Type B pancreatic cell (in vitro differentiated cells): ENCODE data around the gene EIF2B1. TPM values are rescaled to one million over a fixed set of nuclear protein-coding genes. Genes with fewer than 3 reads are reported as not detected.
"Not testable (repeated sequence)": the region's sequence is repeated elsewhere in the genome, so short reads cannot be mapped to it uniquely, and the experiment has no call there.

Experiments used
- DNase-seq: peaks from one replicate; pipeline ENCODE4 v3.0.0; 2021; ENCODE audit warnings: mixed read lengths; ENCODE audit not compliant: unreplicated experiment; ENCODE audit errors: extremely low spot score
- H3K27ac Mint-ChIP-seq: 2 replicates; pipeline ENCODE4 v1.8.0; 2021; ENCODE audit warnings: mild to moderate bottlenecking, mixed read lengths
- H3K27me3 Mint-ChIP-seq: 2 replicates; pipeline ENCODE4 v1.8.0; 2021; ENCODE audit warnings: mixed read lengths
- H3K36me3 Mint-ChIP-seq: 2 replicates; pipeline ENCODE4 v1.8.0; 2021; ENCODE audit warnings: mixed read lengths
- H3K4me1 Mint-ChIP-seq: one replicate; pipeline ENCODE4 v1.8.0; 2021; ENCODE audit warnings: mixed read lengths; ENCODE audit not compliant: unreplicated experiment
- H3K4me3 Mint-ChIP-seq: 2 replicates; pipeline ENCODE4 v1.8.0; 2021; ENCODE audit warnings: mild to moderate bottlenecking, mixed read lengths
- H3K9me3 Mint-ChIP-seq: 2 replicates; pipeline ENCODE4 v1.8.0; 2021; ENCODE audit warnings: mixed read lengths
- CTCF ChIP-seq: fragments of 200-600 bp; sonication (generic); conservative IDR thresholded peaks from 2 replicates; pipeline ENCODE4 v1.5.0; 2021; ENCODE audit warnings: antibody characterized with exemption, mild to moderate bottlenecking
- total RNA-seq: library from RNA; stranded (reverse); gene quantifications from 2 replicates; pipeline ENCODE4 v1.2.1, GENCODE V29; 2021; ENCODE audit warnings: low replicate concordance

EIF2B1 gene
- total RNA-seq, 1 donor from 2014 or later, result 49.9 TPM

- no peaks in the 10 kb centered on the region for H3K9me3 Mint-ChIP-seq
- no peaks in the 10 kb centered on the region for H3K36me3 Mint-ChIP-seq
- no peak overlapping the region for H3K27ac Mint-ChIP-seq
- H3K4me3 Mint-ChIP-seq, result no peak overlapping the region
- H3K4me1 Mint-ChIP-seq, result peaks cover 4% of the 10 kb centered on the region
- H3K27me3 Mint-ChIP-seq, result no peaks in the 10 kb centered on the region
- no peak for DNase-seq
- TF ChIP-seq CTCF, result no peak
These were observed 36.4 kb downstream of the EIF2B1 start for GRCh38 chr12:123597100-123597499.

GRCh38 chr12:123595729-123596128 is 37.8 kb downstream of the EIF2B1 start:
- Mint-ChIP-seq H3K4me3 (no peak overlapping the region), H3K27ac (no peak overlapping the region), H3K36me3 (no peaks in the 10 kb centered on the region), H3K4me1 (peaks cover 4% of the 10 kb centered on the region), H3K27me3 (no peaks in the 10 kb centered on the region), H3K9me3 (no peaks in the 10 kb centered on the region)
- no peak for DNase-seq
- TF ChIP-seq CTCF, result no peak

- H3K36me3 Mint-ChIP-seq, result peaks cover 5% of the 10 kb centered on the region
- TF ChIP-seq CTCF, result no peak
These were observed 41.6 kb downstream of the EIF2B1 start for GRCh38 chr12:123591702-123592481.

GRCh38 chr12:123580772-123581171 is 52.7 kb downstream of the EIF2B1 start:
- peaks cover 4% of the 10 kb centered on the region for H3K36me3 Mint-ChIP-seq
- H3K9me3 Mint-ChIP-seq, result no peaks in the 10 kb centered on the region
- no peak for DNase-seq
- H3K27ac Mint-ChIP-seq, result no peak overlapping the region
- peaks cover 18% of the 10 kb centered on the region for H3K4me1 Mint-ChIP-seq
- no peaks in the 10 kb centered on the region for H3K27me3 Mint-ChIP-seq
- H3K4me3 Mint-ChIP-seq, result no peak overlapping the region
- no peak for TF ChIP-seq CTCF

More at GRCh38 chr12:123591702-123592481, 41.6 kb downstream of the EIF2B1 start:
- Mint-ChIP-seq H3K27me3 (no peaks in the 10 kb centered on the region), H3K4me1 (peaks cover 10% of the 10 kb centered on the region), H3K27ac (no peak overlapping the region), H3K4me3 (no peak overlapping the region), H3K9me3 (no peaks in the 10 kb centered on the region)
- DNase-seq, result no peak

- not testable (repeated sequence) for H3K27me3 Mint-ChIP-seq, H3K27ac Mint-ChIP-seq, DNase-seq, H3K4me1 Mint-ChIP-seq, H3K4me3 Mint-ChIP-seq, H3K9me3 Mint-ChIP-seq, H3K36me3 Mint-ChIP-seq
These were observed 54.7 kb downstream of the EIF2B1 start for GRCh38 chr12:123578829-123579228.

- H3K27ac Mint-ChIP-seq, result no peak overlapping the region
These were observed 55.2 kb downstream of the EIF2B1 start for GRCh38 chr12:123578243-123578642.

More at GRCh38 chr12:123578243-123578642, 55.2 kb downstream of the EIF2B1 start:
- Mint-ChIP-seq H3K36me3 (peaks cover 4% of the 10 kb centered on the region), H3K9me3 (no peaks in the 10 kb centered on the region), H3K4me1 (peaks cover 10% of the 10 kb centered on the region), H3K27me3 (no peaks in the 10 kb centered on the region), H3K4me3 (no peak overlapping the region)
- TF ChIP-seq CTCF, result no peak
- no peak for DNase-seq
